Keratinocyte (primary cell): ENCODE data around the gene RFC2. TPM values are rescaled to one million over a fixed set of nuclear protein-coding genes. Genes with fewer than 3 reads are reported as not detected.

Source experiments
- DNase-seq: peaks from one replicate; pipeline ENCODE4 v3.0.0-alpha.2; 2011; ENCODE audit warnings: low read depth, missing footprints, low spot score
- FAIRE-seq: peaks from 2 replicates; lab custom pipeline; 2011; peaks lifted over from hg19 to GRCh38; lab: Jason Lieb, UNC
- H2AFZ ChIP-seq: 2 replicates; pipeline ENCODE4 v1.6.0; 2012; ENCODE audit warnings: low read length, control low read depth, inconsistent platforms; ENCODE audit not compliant: control insufficient read depth
- H3K27ac ChIP-seq: 2 replicates; pipeline ENCODE4 v1.5.1; 2011; ENCODE audit warnings: low read length; ENCODE audit not compliant: control insufficient read depth, insufficient read depth
- H3K27me3 ChIP-seq: 3 replicates; pipeline ENCODE4 v1.6.0; 2011; ENCODE audit warnings: low read length; ENCODE audit not compliant: control insufficient read depth, insufficient read depth; ENCODE audit errors: extremely low read depth
- H3K36me3 ChIP-seq, 2 experiments: 2 replicates in 1 of 2; 3 replicates in 1 of 2; pipeline ENCODE4 v1.5.1; 2011; ENCODE audit warnings: low read length in 2 of 2, mild to moderate bottlenecking in 1 of 2; ENCODE audit not compliant: control insufficient read depth in 2 of 2, insufficient read depth in 2 of 2; ENCODE audit errors: extremely low read depth in 1 of 2
- H3K4me1 ChIP-seq: 3 replicates; pipeline ENCODE4 v1.5.1; 2011; ENCODE audit warnings: low read length; ENCODE audit not compliant: control insufficient read depth, insufficient read depth; ENCODE audit errors: extremely low read depth
- H3K4me2 ChIP-seq: 3 replicates; pipeline ENCODE4 v1.6.0; 2011; ENCODE audit warnings: low read depth, low read length; ENCODE audit not compliant: control insufficient read depth, insufficient read depth; ENCODE audit errors: extremely low read depth
- H3K4me3 ChIP-seq, 3 experiments: fragments of 200-600 bp in 1 of 3; sonication (generic) in 1 of 3; 2 replicates in 2 of 3; 3 replicates in 1 of 3; pipeline ENCODE4 v1.5.1; 2011 to 2016; ENCODE audit warnings: low read length in 3 of 3, mild to moderate bottlenecking in 3 of 3, control low read depth in 2 of 3, inconsistent platforms in 1 of 3, low read depth in 1 of 3, mixed read lengths in 1 of 3, mixed run types in 1 of 3, moderate library complexity in 1 of 3; ENCODE audit not compliant: control insufficient read depth in 2 of 3, insufficient read depth in 2 of 3; ENCODE audit errors: extremely low read depth in 1 of 3
- H3K79me2 ChIP-seq: 2 replicates; pipeline ENCODE4 v1.6.0; 2012; ENCODE audit warnings: low read length; ENCODE audit not compliant: control insufficient read depth, insufficient read depth
- H3K9ac ChIP-seq: 3 replicates; pipeline ENCODE4 v1.6.0; 2011; ENCODE audit warnings: low read length; ENCODE audit not compliant: control insufficient read depth, insufficient read depth; ENCODE audit errors: extremely low read depth
- H3K9me1 ChIP-seq: 3 replicates; pipeline ENCODE4 v1.6.0; 2011; ENCODE audit warnings: low read length; ENCODE audit not compliant: control insufficient read depth, insufficient read depth; ENCODE audit errors: extremely low read depth
- H3K9me3 ChIP-seq: 2 replicates; pipeline ENCODE4 v1.5.1; 2012; ENCODE audit warnings: low read depth, low read length; ENCODE audit not compliant: control insufficient read depth
- H4K20me1 ChIP-seq: 3 replicates; pipeline ENCODE4 v1.6.0; 2011; ENCODE audit warnings: low read length; ENCODE audit not compliant: control insufficient read depth, insufficient read depth; ENCODE audit errors: extremely low read depth
- CTCF ChIP-seq, 3 experiments: IDR thresholded peaks in 1 of 3; conservative IDR thresholded peaks in 1 of 3; optimal IDR thresholded peaks in 1 of 3; 2 replicates in 2 of 3; 3 replicates in 1 of 3; pipeline versions ENCODE3 to v1.5.1; 2011; ENCODE audit warnings: low read length in 3 of 3, mild to moderate bottlenecking in 3 of 3, moderate library complexity in 2 of 3, control low read depth in 1 of 3, inconsistent platforms in 1 of 3; ENCODE audit not compliant: insufficient read depth in 2 of 3; ENCODE audit errors: extremely low read depth in 1 of 3
- EZH2 ChIP-seq: IDR thresholded peaks from one replicate; pipeline ENCODE4 v1.6.1; 2012; ENCODE audit warnings: inconsistent platforms, mild to moderate bottlenecking, low read length, moderate library complexity
- dilution Hi-C: fragments of 300-500 bp; cut with MboI; formaldehyde crosslinking; loops from one replicate; pipeline ENCODE4 v1.7.0; 2020; ENCODE audit warnings: low sequenced_read_pairs; ENCODE audit not compliant: extremely low pct_ligation_motif_present
- polyA plus RNA-seq, 5 experiments: library from polyadenylated mRNA; depleted of rRNA in 3 of 5; stranded (reverse) in 3 of 5; stranded (forward) in 1 of 5; unstranded in 1 of 5; fragments of >200 nt; gene quantifications; 1 replicate in 1 of 5; 2 replicates in 3 of 5; 3 replicates in 1 of 5; pipeline versions ENCODE4 v1.2.1 to v1.2.3, GENCODE V29; 2011 to 2012; ENCODE audit warnings: missing spikeins in 2 of 5, low read depth in 1 of 5, low replicate concordance in 1 of 5

RFC2 gene
- polyA plus RNA-seq, 1 donor (not counting 4 experiments of a cell fraction or from before 2014, with no cell fraction given), result 24.7 TPM

- no peaks in the 10 kb centered on the region for H3K36me3 ChIP-seq
- no peak overlapping the region for H2AFZ ChIP-seq
- no peaks in the 10 kb centered on the region for H3K9me1 ChIP-seq
- H3K27ac ChIP-seq, result no peak overlapping the region
- dilution Hi-C loops, result no loop called here
- no peaks in the 10 kb centered on the region for H4K20me1 ChIP-seq
- no peak overlapping the region for H3K4me2 ChIP-seq
- H3K79me2 ChIP-seq, result no peaks in the 10 kb centered on the region
- no peak for DNase-seq
- H3K9ac ChIP-seq, result no peak overlapping the region
- TF ChIP-seq CTCF (optimal IDR thresholded peaks at IDR 0.05 in 1 of 3, IDR thresholded peaks at IDR 0.05 in 1 of 3, conservative IDR thresholded peaks at IDR 0.05 in 1 of 3; ENCODE audit: extremely low read depth in 1 of 3, insufficient read depth in 2 of 3, low read length in 3 of 3) (no peak), EZH2 (no peak)
- no peak overlapping the region for H3K4me3 ChIP-seq
- H3K4me1 ChIP-seq, result peaks cover 4% of the 10 kb centered on the region
- H3K9me3 ChIP-seq, result no peaks in the 10 kb centered on the region
- FAIRE-seq, result no peak
- no peaks in the 10 kb centered on the region for H3K27me3 ChIP-seq
These were observed 50.1 kb downstream of the RFC2 start for GRCh38 chr7:74203956-74204618.

GRCh38 chr7:74202841-74203556 lies 51.2 kb downstream of the RFC2 start:
- H4K20me1 ChIP-seq, result no peaks in the 10 kb centered on the region
- H3K27ac ChIP-seq, result no peak overlapping the region
- dilution Hi-C loops, result no loop called here
- H3K27me3 ChIP-seq, result no peaks in the 10 kb centered on the region
- peaks cover 4% of the 10 kb centered on the region for H3K4me1 ChIP-seq
- DNase-seq, result no peak
- no peak overlapping the region for H2AFZ ChIP-seq
- H3K36me3 ChIP-seq, result peaks cover 0 to 2% of the 10 kb centered on the region in 2 experiments
- H3K79me2 ChIP-seq, result no peaks in the 10 kb centered on the region
- no peak overlapping the region for H3K4me3 ChIP-seq
- peak; percentile 37 to 54 (median 48) for TF ChIP-seq CTCF (optimal IDR thresholded peaks at IDR 0.05 in 1 of 3, IDR thresholded peaks at IDR 0.05 in 1 of 3, conservative IDR thresholded peaks at IDR 0.05 in 1 of 3; ENCODE audit: extremely low read depth in 1 of 3, insufficient read depth in 2 of 3, low read length in 3 of 3)
- no peak for TF ChIP-seq EZH2
- H3K9me1 ChIP-seq, result no peaks in the 10 kb centered on the region
- no peak for FAIRE-seq
- no peaks in the 10 kb centered on the region for H3K9me3 ChIP-seq
- H3K4me2 ChIP-seq, result no peak overlapping the region
- no peak overlapping the region for H3K9ac ChIP-seq
